Activated T-cell treated with anti-CD3 and anti-CD28 coated beads, Interleukin-2, amount 50 U/mL, for 4 hours (primary cell): ENCODE results near the gene EXOSC1. TPM values are rescaled to one million over a fixed set of nuclear protein-coding genes. Genes with fewer than 3 reads are reported as not detected.
"Not testable (repeated sequence)": the region's sequence is repeated elsewhere in the genome, so short reads cannot be mapped to it uniquely, and the experiment has no call there.

Experiments
- ATAC-seq, 2 donors: fragments of 200-7000 bp; cut with Tn5 transposase; one replicate each; pipeline ENCODE4 v1.10.0; 2021
- DNase-seq: peaks from one replicate; pipeline ENCODE4 v3.0.0-alpha.2; 2020
- H3K27me3 Mint-ChIP-seq: one replicate; pipeline ENCODE4 v1.8.0; 2021; ENCODE audit warnings: low read depth, mixed read lengths
- H3K36me3 Mint-ChIP-seq: one replicate; pipeline ENCODE4 v1.8.0; 2022; ENCODE audit warnings: mixed read lengths; ENCODE audit not compliant: insufficient read depth
- H3K4me1 Mint-ChIP-seq: one replicate; pipeline ENCODE4 v1.8.0; 2021; ENCODE audit warnings: low read depth, mixed read lengths
- H3K4me3 Mint-ChIP-seq: one replicate; pipeline ENCODE4 v1.8.0; 2021; ENCODE audit warnings: mild to moderate bottlenecking, moderate library complexity, mixed read lengths
- H3K9me3 Mint-ChIP-seq: one replicate; pipeline ENCODE4 v1.8.0; 2021; ENCODE audit warnings: mixed read lengths
- total RNA-seq, 3 donors: library from RNA; stranded (reverse); gene quantifications; one replicate each; pipeline ENCODE4 v1.2.1, GENCODE V29; 2021

The EXOSC1 gene, protein sequence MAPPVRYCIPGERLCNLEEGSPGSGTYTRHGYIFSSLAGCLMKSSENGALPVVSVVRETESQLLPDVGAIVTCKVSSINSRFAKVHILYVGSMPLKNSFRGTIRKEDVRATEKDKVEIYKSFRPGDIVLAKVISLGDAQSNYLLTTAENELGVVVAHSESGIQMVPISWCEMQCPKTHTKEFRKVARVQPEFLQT
- 10 to 100 TPM; 60.3 to 72.2 (median 71.9) TPM for total RNA-seq

DNA sequence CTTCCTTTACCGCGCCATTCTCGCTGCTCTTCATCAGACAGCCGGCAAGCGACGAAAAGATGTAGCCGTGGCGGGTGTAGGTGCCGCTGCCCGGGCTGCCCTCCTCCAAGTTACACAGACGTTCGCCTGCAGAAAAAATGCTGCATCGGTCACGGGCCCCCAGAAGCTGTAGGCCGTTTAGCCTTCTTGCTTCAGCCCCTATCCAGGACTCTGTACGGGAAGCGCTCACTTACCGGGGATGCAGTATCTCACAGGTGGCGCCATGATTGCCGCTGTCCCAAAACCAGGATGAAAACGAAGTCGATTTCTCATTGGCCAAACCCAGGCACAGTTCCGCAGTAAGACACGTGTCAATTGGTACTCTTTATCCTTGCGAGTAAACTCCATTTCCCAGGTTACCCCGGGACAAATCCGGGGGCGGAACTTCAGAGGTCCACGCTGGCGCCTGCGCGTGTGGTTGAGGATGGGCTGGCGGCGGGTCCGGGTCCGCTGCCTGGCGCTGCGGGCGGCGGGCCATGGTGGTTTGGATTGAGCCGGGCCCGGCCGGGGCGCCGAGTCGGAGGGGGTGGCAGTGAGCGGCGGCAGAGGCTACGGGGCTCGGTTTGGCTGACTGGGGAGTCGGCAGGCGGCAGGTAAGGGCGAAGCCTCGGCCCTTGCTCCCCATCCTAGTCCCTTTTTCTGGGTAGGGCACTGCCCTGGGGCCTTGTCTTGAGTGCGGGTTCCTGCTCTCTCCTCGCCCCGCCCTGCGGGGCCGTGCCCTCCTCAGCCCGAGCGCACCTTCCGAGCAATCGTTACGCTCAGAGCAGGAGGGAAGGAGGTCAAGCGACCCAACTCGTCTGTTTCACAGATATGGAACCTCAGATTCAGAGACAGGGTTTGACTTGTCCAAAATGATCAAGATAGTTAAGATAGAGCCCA lies at the start of gene EXOSC1, which contains the start of gene ZDHHC16:
EXOSC1 (minus strand) TSS at position 285 of the 918 bp plus-strand sequence; CDS start at position 264, 21 bp downstream.
ZDHHC16 (plus strand) TSS at position 454 of the 918 bp plus-strand sequence. CDS start 5,501 bp downstream, outside the sequence.
- ATAC-seq (peak; percentile 92 to 93), DNase-seq (peak; percentile 85)
- peaks cover 16% of the 10 kb centered on the region for H3K36me3 Mint-ChIP-seq
- H3K4me3 Mint-ChIP-seq: peak within 1 kb of the TSS; percentile 99
- peaks cover 52% of the 10 kb centered on the region for H3K4me1 Mint-ChIP-seq
- H3K27me3 Mint-ChIP-seq: no peaks in the 10 kb centered on the region
- H3K9me3 Mint-ChIP-seq: no peaks in the 10 kb centered on the region

DNA sequence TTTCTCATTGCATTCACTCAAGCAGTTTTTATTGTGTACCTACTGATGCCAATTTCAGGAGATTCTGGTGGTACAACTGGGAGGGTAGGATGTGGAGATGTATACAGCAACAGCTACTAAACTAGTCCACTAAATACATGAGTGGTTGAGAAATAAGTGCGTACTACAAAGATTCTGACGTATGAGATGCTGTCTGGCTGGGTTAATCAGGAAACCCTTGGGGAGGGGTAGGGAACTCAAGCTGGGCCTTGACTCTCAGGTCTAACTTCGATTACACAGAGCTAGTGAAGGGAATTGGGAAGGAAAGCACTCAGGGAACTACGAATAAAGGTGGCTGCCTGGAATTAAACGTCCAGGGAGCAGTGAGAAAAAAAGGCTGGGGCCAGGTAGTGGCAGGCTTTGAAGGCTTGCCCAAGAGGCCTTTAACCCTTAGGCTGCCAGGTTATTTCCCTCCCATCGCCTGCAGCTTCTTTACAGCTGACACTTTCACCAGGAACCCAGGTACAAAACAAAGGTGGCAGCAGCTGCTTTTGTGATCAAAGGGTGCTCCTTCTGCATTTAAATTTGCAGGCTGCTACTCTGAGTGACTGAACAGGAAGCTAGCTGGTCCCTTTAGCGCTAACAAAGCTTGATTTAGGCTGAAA lies 49.2 kb upstream of the EXOSC1 start:
- Mint-ChIP-seq H3K4me3 (peak overlapping the region; percentile 48), H3K4me1 (peaks cover 53% of the 10 kb centered on the region), H3K27me3 (peaks cover 4% of the 10 kb centered on the region), H3K9me3 (no peaks in the 10 kb centered on the region), H3K36me3 (peaks cover 4% of the 10 kb centered on the region)
- DNase-seq: no peak
- no peak for ATAC-seq

DNA sequence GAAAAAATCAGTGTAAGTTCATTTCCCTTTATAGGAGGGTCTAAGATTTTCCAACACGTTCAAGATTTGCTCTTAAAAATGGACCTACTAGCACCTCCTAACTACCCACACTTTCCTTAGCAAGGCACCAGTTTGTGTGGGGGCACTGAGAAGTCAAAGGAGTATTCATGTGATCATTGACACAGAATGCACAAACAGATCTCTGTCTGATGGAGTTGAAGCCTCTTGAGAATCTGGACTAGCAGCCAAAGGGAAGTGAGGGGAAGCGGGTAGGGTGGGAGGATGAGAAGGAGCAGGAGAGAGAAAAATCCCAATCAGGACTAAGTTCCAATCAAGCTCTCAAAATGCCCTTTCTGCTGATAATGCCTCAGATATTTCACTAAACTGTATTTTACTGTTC lies 48.3 kb upstream of the EXOSC1 start:
- H3K9me3 Mint-ChIP-seq: no peaks in the 10 kb centered on the region
- DNase-seq: no peak
- H3K36me3 Mint-ChIP-seq: peaks cover 4% of the 10 kb centered on the region
- H3K27me3 Mint-ChIP-seq: no peaks in the 10 kb centered on the region
- peaks cover 54% of the 10 kb centered on the region for H3K4me1 Mint-ChIP-seq
- ATAC-seq: no peak
- no peak overlapping the region for H3K4me3 Mint-ChIP-seq

DNA sequence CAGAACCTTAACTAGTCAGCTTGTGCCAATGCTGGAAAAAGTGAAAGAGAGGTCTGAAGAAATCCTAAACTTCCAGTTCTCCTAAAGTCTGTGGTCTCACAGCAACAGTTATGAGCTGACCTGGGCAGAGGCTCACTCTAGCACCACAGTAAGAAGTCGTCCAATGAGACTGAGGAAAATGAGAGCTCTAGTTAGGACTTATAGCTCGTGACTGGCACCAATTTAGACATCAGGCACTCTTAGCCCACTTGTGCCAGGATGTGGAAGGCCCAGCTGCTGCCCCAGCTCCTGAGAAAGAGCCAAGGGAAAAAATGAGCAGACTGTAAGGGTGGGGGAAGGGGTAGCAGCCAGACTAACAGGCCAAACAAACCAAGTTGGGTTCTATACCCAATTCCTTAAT lies 44.8 kb upstream of the EXOSC1 start:
- Mint-ChIP-seq H3K9me3 (no peaks in the 10 kb centered on the region), H3K4me1 (peaks cover 46% of the 10 kb centered on the region)
- ATAC-seq: no peak

DNA sequence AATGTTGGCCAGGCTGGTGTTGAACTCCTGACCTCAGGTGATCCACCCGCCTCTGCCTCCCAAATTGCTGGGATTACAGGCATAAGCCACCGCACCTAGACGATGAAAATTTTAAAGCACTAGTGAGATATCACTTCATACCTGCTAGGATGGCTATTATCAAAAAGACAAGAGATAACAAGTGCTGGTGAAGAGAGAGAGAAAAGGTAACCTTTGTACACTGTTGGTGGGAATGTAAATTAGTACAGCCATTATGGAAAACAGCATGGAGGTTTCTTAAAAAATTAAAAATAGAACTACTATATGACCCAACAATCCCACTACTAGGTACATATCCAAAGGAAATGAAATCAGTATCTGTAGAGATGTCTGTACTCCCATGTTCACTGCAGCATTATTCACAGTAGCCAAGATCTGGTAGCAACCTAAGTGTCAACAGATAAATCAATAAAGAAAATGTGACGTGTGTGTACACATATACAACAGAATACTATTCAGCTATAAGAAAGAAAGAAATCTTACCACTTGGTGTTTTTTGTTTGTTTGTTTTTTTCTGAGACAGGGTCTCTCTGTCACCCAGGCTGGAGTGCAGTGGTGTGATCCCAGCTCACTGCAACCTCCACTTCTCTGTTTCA lies 40.0 kb upstream of the EXOSC1 start:
- ATAC-seq: no peak
- Mint-ChIP-seq H3K36me3 (peaks cover 16% of the 10 kb centered on the region), H3K9me3 (no peaks in the 10 kb centered on the region), H3K4me1 (peaks cover 23% of the 10 kb centered on the region), H3K4me3 (no peak overlapping the region), H3K27me3 (no peaks in the 10 kb centered on the region)
- no peak for DNase-seq

More for the DNA sequence above, 44.8 kb upstream of the EXOSC1 start:
- H3K4me3 Mint-ChIP-seq: no peak overlapping the region
- peaks cover 5% of the 10 kb centered on the region for H3K36me3 Mint-ChIP-seq
- no peaks in the 10 kb centered on the region for H3K27me3 Mint-ChIP-seq
- no peak for DNase-seq

DNA sequence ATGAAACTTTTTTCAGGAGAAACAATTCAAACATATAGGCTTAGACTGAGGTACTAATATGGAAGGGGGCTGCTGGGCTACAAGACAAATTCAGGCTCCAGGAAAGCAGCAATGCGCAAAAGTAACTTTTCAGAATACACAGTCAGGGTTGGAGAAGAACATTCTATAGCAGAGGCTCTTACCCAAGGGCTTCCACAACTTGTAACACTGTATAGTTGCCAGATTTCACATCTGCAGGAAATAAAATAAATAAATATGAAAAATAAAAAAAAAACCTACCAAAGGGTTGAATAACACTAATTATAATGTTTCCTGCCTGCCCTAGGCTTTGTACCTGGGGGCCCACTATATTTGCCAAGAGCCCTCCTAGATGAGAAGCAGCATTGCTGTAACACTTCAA lies 38.1 kb upstream of the EXOSC1 start:
- H3K36me3 Mint-ChIP-seq: peaks cover 22% of the 10 kb centered on the region
- no peaks in the 10 kb centered on the region for H3K27me3 Mint-ChIP-seq
- H3K9me3 Mint-ChIP-seq: no peaks in the 10 kb centered on the region
- no peak for DNase-seq
- peaks cover 11% of the 10 kb centered on the region for H3K4me1 Mint-ChIP-seq
- no peak overlapping the region for H3K4me3 Mint-ChIP-seq
- no peak for ATAC-seq

DNA sequence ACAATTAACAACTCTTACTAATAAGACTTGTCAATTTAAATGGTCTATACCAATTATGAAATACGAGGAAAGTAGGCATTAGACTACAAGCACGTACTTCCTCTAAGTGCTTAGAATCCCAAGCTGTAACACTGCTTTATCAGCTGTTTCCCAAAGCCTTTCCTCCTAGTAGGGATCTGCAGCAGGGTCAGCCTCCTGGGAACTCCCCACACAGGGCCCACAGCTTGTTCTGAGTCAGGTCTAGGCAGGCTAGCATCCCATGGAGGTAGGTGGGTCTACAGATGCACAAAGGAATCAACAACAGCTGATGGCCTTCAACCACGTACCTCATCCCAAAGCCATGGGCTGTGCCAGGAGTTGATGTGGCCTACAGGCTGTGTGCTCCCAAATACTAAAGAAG lies 37.7 kb upstream of the EXOSC1 start:
- no peaks in the 10 kb centered on the region for H3K9me3 Mint-ChIP-seq
- H3K36me3 Mint-ChIP-seq: peaks cover 22% of the 10 kb centered on the region
- DNase-seq (no peak), ATAC-seq (no peak)
- H3K27me3 Mint-ChIP-seq: no peaks in the 10 kb centered on the region
- H3K4me3 Mint-ChIP-seq: no peak overlapping the region
- peaks cover 8% of the 10 kb centered on the region for H3K4me1 Mint-ChIP-seq

DNA sequence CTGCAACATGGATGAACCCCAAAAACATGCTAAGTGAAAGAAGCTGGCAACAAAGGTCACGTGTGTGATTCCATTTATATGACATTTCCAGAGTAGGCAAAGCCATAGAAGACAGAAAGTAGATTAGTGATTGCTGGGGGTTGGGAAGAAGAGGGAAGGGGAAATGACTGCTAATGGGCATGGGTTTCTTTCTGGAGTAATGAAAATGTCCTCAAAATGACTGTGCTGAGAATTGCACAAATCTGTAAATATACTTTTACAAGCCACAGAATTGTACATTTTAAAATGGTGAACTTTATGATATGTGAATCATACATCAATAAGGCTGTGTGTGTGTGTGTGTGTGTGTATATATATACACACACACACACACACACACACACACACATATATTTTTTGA lies 36.6 kb upstream of the EXOSC1 start:
- no peak for ATAC-seq
- Mint-ChIP-seq H3K27me3 (no peaks in the 10 kb centered on the region), H3K4me1 (peaks cover 6% of the 10 kb centered on the region), H3K4me3 (no peak overlapping the region), H3K36me3 (peaks cover 29% of the 10 kb centered on the region), H3K9me3 (no peaks in the 10 kb centered on the region)
- DNase-seq: no peak

DNA sequence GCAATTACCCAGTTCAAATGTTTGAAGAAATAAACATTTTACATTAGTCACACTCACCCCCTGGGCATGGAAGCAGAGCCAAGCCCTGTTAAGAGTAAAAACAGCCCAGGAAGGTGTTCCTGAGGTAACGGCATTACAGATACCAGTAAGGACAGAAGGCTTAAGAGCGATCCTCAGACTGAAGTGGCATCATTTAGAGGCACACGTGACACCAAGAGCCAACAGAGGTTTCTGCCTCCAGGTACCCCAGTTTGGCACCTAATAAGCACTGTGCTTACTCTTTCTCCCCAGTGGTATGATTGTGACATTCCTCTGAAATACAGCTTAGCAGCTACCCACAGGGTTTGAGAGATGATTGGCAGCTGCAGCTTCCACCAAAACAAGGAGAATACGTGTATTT lies 35.3 kb upstream of the EXOSC1 start:
- no peak overlapping the region for H3K4me3 Mint-ChIP-seq
- no peaks in the 10 kb centered on the region for H3K27me3 Mint-ChIP-seq
- H3K4me1 Mint-ChIP-seq: peaks cover 3% of the 10 kb centered on the region
- H3K36me3 Mint-ChIP-seq: peaks cover 40% of the 10 kb centered on the region
- no peak for DNase-seq
- no peak for ATAC-seq
- H3K9me3 Mint-ChIP-seq: no peaks in the 10 kb centered on the region

DNA sequence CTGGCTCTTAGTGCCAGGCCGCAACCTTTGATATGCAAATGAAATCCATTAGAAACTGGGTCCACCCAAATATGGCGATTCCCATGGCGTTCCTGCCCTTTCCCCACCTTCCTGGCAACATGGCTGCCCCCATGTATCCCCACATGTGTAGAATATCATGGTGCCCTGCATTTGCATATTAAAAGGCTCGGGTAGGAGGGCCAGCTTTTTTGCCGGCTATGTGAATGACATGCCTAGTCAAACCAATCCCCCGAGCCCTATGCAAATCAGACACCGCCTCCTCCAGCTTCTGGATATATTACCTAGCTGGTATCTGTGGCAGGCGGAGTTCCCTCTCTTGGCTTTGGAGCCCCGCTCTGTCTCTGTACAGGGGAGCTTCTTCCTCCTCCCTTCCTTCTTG lies 34.1 kb upstream of the EXOSC1 start:
- Mint-ChIP-seq H3K4me1 (peaks cover 2% of the 10 kb centered on the region), H3K4me3 (no peak overlapping the region), H3K27me3 (no peaks in the 10 kb centered on the region), H3K9me3 (peaks cover 3% of the 10 kb centered on the region), H3K36me3 (peaks cover 47% of the 10 kb centered on the region)
- DNase-seq (no peak), ATAC-seq (no peak)

DNA sequence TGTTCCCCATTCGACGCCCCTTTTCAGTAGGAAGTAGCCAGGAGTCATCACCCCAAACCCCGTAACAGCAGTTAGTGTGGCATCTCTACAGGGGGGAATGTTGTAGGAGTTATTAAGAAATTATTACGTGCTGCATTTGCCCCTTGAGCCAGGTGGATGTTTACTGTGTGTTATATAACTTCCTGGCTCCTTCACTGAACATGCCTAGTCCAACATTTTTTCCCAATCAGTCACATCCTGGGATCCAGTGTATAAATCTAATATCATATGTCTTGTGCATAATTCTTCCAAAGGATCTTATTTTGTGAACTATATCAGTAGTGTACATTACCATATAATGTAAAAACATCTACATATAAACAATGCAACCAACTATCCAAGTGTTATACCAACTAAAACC lies 33.6 kb upstream of the EXOSC1 start:
- ATAC-seq, H3K9me3 Mint-ChIP-seq: not testable (repeated sequence)
- H3K36me3 Mint-ChIP-seq: peaks cover 51% of the 10 kb centered on the region

DNA sequence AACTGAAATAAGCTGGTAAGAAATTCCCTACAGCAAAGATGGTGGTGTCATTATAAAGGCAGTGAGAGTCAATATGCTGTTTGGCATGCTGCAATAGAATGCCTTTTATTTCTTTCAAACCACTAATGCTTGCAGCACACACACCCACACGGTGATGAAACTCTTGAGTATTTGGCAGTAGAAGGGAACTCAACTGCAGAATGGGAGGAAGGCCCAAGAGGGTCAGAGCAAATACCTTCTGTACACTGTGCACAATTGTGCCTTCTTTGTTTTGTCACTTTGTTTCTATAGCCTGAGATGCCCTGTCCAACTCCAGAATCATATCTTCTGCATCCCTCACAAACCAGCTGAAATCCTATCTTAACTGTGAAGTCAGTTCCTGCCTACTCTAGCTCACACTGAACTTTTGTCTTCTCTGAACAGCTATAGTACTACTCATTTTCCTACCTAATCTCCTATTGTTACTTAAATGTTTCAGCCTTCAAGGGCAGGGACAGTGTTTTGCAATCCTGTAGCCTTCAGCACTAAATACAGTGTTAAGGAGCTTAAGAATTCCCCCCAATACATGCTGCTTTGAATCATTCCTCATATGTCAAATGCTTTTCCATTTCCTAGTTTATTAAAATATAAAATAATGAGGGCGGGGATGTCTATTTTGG lies 30.3 kb upstream of the EXOSC1 start:
- Mint-ChIP-seq H3K36me3 (peaks cover 54% of the 10 kb centered on the region), H3K27me3 (no peaks in the 10 kb centered on the region), H3K4me1 (no peaks in the 10 kb centered on the region), H3K4me3 (no peak overlapping the region), H3K9me3 (peaks cover 4% of the 10 kb centered on the region)
- ATAC-seq (no peak), DNase-seq (no peak)

More for the DNA sequence above, 33.6 kb upstream of the EXOSC1 start:
- not testable (repeated sequence) for H3K4me1 Mint-ChIP-seq, H3K4me3 Mint-ChIP-seq, DNase-seq, H3K27me3 Mint-ChIP-seq

DNA sequence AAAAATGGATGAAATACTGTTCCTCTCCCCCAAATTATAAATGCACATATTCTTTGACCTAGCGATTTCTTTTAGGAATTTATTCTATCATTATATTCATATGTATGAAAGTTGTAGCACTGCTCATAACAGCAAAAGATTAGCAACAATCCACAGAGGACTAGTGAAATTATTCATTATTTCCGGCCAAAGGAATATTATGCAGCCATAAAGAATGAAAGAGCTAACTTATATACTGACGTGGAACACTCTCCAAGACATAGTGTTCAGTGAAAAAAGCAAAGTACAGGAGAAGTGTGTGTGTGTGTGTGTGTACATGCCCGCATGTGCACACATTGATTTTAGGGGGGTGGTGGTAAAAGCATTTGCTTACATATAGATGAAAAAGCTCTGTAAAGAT lies 29.1 kb upstream of the EXOSC1 start:
- ATAC-seq (no peak), DNase-seq (no peak)
- H3K36me3 Mint-ChIP-seq: peaks cover 51% of the 10 kb centered on the region
- H3K27me3 Mint-ChIP-seq: no peaks in the 10 kb centered on the region
- peaks cover 4% of the 10 kb centered on the region for H3K9me3 Mint-ChIP-seq
- H3K4me3 Mint-ChIP-seq: no peak overlapping the region
- no peaks in the 10 kb centered on the region for H3K4me1 Mint-ChIP-seq

DNA sequence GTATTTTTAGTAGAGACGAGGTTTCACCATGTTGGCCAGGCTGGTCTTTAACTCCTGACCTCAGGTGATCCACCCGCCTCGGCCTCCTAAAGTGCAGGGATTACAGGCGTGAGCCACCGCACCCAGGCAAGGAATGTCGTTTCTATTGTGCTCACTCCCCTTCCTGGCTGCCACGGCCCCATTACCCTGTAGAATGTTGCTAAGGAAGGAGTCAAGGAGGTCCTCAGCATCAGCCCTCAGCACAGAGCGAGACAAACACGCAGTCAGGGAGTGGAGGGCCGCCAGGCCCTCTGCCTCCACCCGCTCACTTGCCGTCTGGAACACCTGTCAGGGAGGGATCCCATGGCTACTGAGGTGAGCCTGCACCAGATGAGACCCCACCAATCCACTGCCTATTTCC lies 23.0 kb upstream of the EXOSC1 start:
- not testable (repeated sequence) for DNase-seq, ATAC-seq, H3K4me3 Mint-ChIP-seq, H3K4me1 Mint-ChIP-seq, H3K27me3 Mint-ChIP-seq, H3K9me3 Mint-ChIP-seq
- peaks cover 32% of the 10 kb centered on the region for H3K36me3 Mint-ChIP-seq
